Hepatocyte (in vitro differentiated cells): Measurements from ENCODE around the gene GZMH. TPM values are rescaled to one million over a fixed set of nuclear protein-coding genes. Genes with fewer than 3 reads are reported as not detected.
"Not testable (repeated sequence)": the region's sequence is repeated elsewhere in the genome, so short reads cannot be mapped to it uniquely, and the experiment has no call there.

Source experiments
- DNase-seq: peaks from one replicate; pipeline ENCODE4 v3.0.0-alpha.2; 2016; ENCODE audit warnings: low spot score
- H2AFZ ChIP-seq: fragments of 200-600 bp; sonication (generic); 2 replicates; pipeline ENCODE4 v1.6.0; 2016; ENCODE audit warnings: antibody characterized with exemption, mild to moderate bottlenecking
- H3K27ac ChIP-seq: fragments of 200-600 bp; sonication (generic); 2 replicates; pipeline ENCODE4 v1.5.1; 2016; ENCODE audit warnings: mild to moderate bottlenecking
- H3K27me3 ChIP-seq: fragments of 200-600 bp; sonication (generic); 2 replicates; pipeline ENCODE4 v1.6.1; 2016
- H3K36me3 ChIP-seq: fragments of 200-600 bp; sonication (generic); replicated peaks from 2 replicates; pipeline ENCODE4 v1.5.1; 2016; ENCODE audit warnings: low read depth; ENCODE audit not compliant: insufficient read depth
- H3K4me1 ChIP-seq: fragments of 200-600 bp; sonication (generic); 2 replicates; pipeline ENCODE4 v1.5.1; 2016; ENCODE audit warnings: mild to moderate bottlenecking, moderate library complexity; ENCODE audit not compliant: insufficient read depth
- H3K4me2 ChIP-seq: fragments of 200-600 bp; sonication (generic); 2 replicates; pipeline ENCODE4 v1.6.0; 2016
- H3K4me3 ChIP-seq: fragments of 200-600 bp; sonication (generic); 2 replicates; pipeline ENCODE4 v1.5.1; 2016; ENCODE audit warnings: mild to moderate bottlenecking
- H3K79me2 ChIP-seq: fragments of 200-600 bp; sonication (generic); 2 replicates; pipeline ENCODE4 v1.6.0; 2017; ENCODE audit warnings: mild to moderate bottlenecking
- H3K9me2 ChIP-seq: fragments of 200-600 bp; sonication (generic); replicated peaks from 2 replicates; pipeline ENCODE4 v1.6.0; 2017; ENCODE audit warnings: mild to moderate bottlenecking; ENCODE audit not compliant: insufficient read depth
- H3K9me3 ChIP-seq: fragments of 200-600 bp; sonication (generic); 2 replicates; pipeline ENCODE4 v1.5.1; 2016; ENCODE audit warnings: low read depth, mild to moderate bottlenecking
- H4K20me1 ChIP-seq: fragments of 200-600 bp; sonication (generic); 2 replicates; pipeline ENCODE4 v1.6.0; 2016; ENCODE audit warnings: mild to moderate bottlenecking; ENCODE audit not compliant: insufficient read depth, poor library complexity, severe bottlenecking
- CTCF ChIP-seq: fragments of 200-600 bp; sonication (generic); IDR thresholded peaks from 2 replicates; pipeline ENCODE4 v1.5.1; 2016; ENCODE audit warnings: antibody characterized with exemption, mild to moderate bottlenecking; ENCODE audit not compliant: poor library complexity
- EZH2 ChIP-seq: fragments of 200-600 bp; sonication (generic); IDR thresholded peaks from 2 replicates; pipeline ENCODE4 v1.6.1; 2016; ENCODE audit warnings: antibody characterized with exemption, mild to moderate bottlenecking, borderline replicate concordance
- EZH2phosphoT487 ChIP-seq: fragments of 200-600 bp; sonication (generic); IDR thresholded peaks from one replicate; pipeline ENCODE4 v1.6.1; 2018; ENCODE audit warnings: antibody characterized with exemption, mild to moderate bottlenecking, low read depth, moderate library complexity; ENCODE audit not compliant: unreplicated experiment, severe bottlenecking
- WGBS: methylation state at CpG from one replicate; pipeline ENCODE4 v1.1.6; 2016; ENCODE audit warnings: low lambda C conversion rate; ENCODE audit errors: missing lambda C conversion rate; 5-methylcytosine and 5-hydroxymethylcytosine counted together
- polyA plus RNA-seq: library from polyadenylated mRNA; unstranded; fragments of >200 nt; fragmentation: Nextera tagmentation; extraction: Ambion mirVana; gene quantifications from 2 replicates; pipeline ENCODE4 v1.2.1, GENCODE V29; 2016
- total RNA-seq: library from RNA; depleted of rRNA; stranded (reverse); fragments of >200 nt; gene quantifications from 2 replicates; pipeline ENCODE4 v1.2.3, GENCODE V29; 2014

Gene GZMH
- total and polyA plus RNA-seq, 2 experiments from 2014 or later = not detected

- no peaks in the 10 kb centered on the region for H3K36me3 ChIP-seq
- no peak overlapping the region for H2AFZ ChIP-seq
- H3K9me2 ChIP-seq = no peaks in the 10 kb centered on the region
- WGBS = 63% methylated on average over 3 of the region's 3 CpGs
- H3K27me3 ChIP-seq = no peaks in the 10 kb centered on the region
- H3K4me2 ChIP-seq = no peak overlapping the region
- no peaks in the 10 kb centered on the region for H3K4me1 ChIP-seq
- H3K9me3 ChIP-seq = no peaks in the 10 kb centered on the region
- DNase-seq = no peak
- no peak overlapping the region for H3K4me3 ChIP-seq
- no peak overlapping the region for H3K27ac ChIP-seq
- TF ChIP-seq EZH2 (no peak), EZH2phosphoT487 (no peak), CTCF (no peak)
- H4K20me1 ChIP-seq = no peaks in the 10 kb centered on the region
- no peaks in the 10 kb centered on the region for H3K79me2 ChIP-seq
These were observed 14.2 kb downstream of the GZMH start for GRCh38 chr14:24595073-24595808.

- H3K36me3 ChIP-seq, H3K27me3 ChIP-seq, H4K20me1 ChIP-seq, H3K9me2 ChIP-seq, H2AFZ ChIP-seq, H3K4me1 ChIP-seq, DNase-seq, H3K4me2 ChIP-seq, H3K27ac ChIP-seq, H3K79me2 ChIP-seq, H3K4me3 ChIP-seq, H3K9me3 ChIP-seq: not testable (repeated sequence)
- 74% methylated on average over 2 of the region's 2 CpGs for WGBS
These were observed 18.5 kb downstream of the GZMH start for GRCh38 chr14:24591004-24591403.

- not testable (repeated sequence) for H3K79me2 ChIP-seq, H3K9me2 ChIP-seq, H3K36me3 ChIP-seq, H2AFZ ChIP-seq, H3K27me3 ChIP-seq, H3K27ac ChIP-seq, H3K9me3 ChIP-seq, H3K4me1 ChIP-seq, DNase-seq, H3K4me2 ChIP-seq, H4K20me1 ChIP-seq, H3K4me3 ChIP-seq
- WGBS = 89% methylated on average over 3 of the region's 3 CpGs
These were observed 25.1 kb downstream of the GZMH start for GRCh38 chr14:24584402-24584801.

GRCh38 chr14:24578558-24578957 lies 30.9 kb downstream of the GZMH start:
- H3K79me2 ChIP-seq = no peaks in the 10 kb centered on the region
- no peaks in the 10 kb centered on the region for H4K20me1 ChIP-seq
- WGBS = 67% methylated on average over 2 of the region's 2 CpGs
- no peaks in the 10 kb centered on the region for H3K27me3 ChIP-seq
- H3K4me3 ChIP-seq = no peak overlapping the region
- no peaks in the 10 kb centered on the region for H3K9me3 ChIP-seq
- no peaks in the 10 kb centered on the region for H3K9me2 ChIP-seq
- H3K27ac ChIP-seq = no peak overlapping the region
- H3K4me2 ChIP-seq = no peak overlapping the region
- no peak for DNase-seq
- H3K4me1 ChIP-seq = no peaks in the 10 kb centered on the region
- H3K36me3 ChIP-seq = no peaks in the 10 kb centered on the region
- H2AFZ ChIP-seq = no peak overlapping the region
- TF ChIP-seq CTCF (no peak), EZH2 (no peak), EZH2phosphoT487 (no peak)
